ENCODE results near the gene CCNY.

Gene CCNY

DNA sequence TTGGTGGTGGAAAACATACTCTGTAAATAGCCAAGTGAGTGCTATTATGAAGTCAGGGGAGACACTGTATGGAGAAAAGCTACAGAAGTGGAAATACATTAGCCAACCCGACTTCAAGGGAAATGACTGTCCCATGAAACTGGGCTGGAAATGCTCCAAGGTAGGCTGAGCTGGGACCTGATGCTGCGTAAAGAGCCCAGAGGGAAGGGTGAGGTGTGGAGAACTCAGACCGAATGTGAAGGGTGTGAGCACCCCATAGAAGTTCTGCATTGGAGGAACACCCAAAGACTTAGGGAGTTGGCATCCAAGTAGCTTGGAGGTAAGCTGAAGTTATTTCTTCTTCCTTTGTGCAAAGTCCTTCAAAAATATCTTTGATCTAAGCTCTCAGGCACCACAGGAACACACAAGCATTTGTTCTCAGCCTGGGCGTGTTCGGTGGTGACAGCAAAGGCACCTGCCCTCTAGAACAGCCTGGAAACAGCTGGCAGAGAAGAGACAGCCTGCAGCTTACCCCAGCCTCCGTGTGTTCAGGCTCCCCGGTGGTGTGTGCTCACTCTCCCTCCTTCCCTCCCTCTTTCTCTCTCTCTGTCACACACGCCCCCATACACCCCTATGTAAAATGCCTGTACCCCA, 249.7 kb downstream of the CCNY start:
- no peak for DNase-seq (ENCODE audit: low spot score)

DNA sequence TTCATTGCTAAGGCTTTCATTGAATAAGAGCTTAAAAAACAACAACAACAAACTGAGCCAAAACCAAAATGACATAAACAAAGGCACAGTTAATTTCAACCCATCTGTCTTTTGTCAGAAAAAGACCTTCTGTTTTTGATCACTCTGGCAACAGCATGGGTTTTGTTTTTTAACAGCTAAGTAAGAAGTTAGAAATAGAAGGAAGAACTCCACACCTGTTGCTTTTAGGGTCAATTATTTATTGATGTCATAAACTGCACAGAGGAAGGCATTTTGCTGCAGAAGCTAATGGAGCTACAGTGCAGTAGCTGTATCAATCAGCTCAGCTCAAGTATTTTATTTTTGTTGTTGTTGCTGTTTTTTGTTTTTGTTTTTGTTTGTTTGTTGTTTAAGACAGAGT, 252.5 kb downstream of the CCNY start:
- no peak for DNase-seq (ENCODE audit: low spot score)

DNA sequence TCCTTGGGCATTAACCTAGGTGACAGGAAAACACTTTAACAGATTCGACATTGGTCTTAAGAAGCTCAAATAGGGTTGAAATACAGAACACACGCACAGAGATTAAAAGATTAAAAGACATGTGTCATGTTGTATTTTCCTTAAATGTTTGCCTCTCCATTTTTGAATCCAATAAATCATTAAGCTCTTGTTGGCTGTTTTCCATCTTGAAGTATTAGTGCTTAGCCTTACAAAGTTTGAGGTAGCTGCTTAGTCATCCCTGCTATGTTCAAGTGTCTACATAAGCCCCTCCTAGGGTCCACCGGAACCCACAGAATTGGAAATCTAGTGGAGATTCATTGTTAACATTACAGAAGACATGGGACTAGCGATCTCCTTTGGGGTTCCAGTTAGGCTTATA, 256.1 kb downstream of the CCNY start:
- no peak for DNase-seq (ENCODE audit: low spot score)

DNA sequence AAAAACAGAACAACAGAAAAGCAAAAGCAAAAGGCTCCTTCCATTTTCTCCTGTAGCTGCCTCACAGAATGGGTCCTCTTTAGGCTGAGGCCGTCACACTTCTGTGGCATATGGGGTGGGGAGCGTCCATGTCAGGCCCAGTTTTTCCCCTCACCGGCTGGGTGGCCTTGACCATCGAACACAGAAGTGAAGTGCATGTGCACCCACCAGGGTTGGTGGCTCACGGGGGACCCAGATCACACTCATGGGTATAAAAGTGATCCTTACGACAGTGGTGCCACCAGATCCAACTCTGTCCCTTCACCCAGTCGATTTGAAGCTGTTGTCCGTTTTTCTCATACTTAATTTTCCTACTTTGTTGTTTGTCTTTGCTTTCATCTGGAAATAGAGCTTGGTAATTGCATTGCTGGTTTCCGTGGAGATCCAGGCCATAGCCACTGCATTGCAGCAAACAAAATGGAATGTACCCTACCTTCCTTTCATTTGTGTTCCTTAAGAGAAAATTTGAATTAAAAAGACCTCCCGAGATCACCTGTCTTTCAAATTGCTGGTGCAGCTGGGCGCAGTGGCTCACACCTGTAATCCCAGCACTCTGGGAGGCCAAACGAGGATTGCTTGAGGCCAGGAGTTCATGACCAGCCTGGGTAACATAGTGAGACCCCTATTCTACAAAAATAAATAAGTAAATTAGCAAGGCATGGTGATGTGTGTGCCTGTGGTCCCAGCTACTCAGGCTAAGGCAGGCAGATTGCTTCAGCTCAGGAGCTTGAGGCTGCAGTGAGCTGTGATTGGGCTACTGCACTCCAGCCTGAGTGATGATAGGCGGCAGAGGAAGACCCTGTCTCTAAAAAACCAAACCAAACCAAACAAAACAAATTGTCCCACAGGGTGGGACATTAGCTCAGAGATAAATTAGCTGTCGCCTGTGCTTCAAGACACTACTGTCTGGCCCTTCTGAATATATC, 258.1 kb downstream of the CCNY start:
- DNase-seq (ENCODE audit: low spot score) = no peak

DNA sequence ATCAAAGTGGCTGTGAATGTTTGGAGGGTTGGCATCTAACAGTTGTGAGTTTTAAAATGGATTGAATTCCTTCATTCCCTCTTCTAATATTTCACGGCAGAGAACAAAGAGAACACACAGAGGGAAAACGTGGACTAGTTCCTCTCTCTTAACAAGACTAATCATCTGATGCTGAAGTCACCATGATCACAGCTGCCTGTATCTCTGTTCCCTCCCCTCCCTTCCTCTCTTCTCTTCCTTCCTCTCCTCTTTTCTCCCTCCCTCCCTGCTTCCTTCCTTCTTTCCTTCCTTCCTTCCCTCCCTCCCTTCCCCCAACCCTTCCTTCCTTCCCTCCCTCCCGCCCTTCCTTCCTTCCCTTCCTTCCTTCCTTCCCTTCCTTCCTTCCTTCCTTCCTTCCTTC, 258.8 kb downstream of the CCNY start:
- no peak for DNase-seq (ENCODE audit: low spot score)

DNA sequence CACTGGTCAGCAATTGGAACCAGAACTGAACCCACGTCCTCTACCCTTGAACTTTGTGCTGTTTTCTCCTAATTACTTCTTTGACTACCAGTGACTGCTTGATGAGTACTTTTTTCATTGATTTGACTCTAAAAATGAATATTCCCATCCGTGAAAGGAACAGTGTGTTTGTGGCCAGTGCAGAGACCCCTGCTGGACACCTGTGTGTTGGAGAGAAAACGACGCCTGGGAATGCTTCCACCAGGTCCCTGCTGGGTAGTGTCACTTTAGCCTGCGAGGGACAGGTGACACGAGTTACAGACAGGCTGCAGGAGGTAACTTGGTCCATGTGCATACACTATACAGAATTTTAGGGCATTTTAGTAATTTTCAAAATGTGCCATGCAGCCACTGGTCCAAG, 262.1 kb downstream of the CCNY start:
- DNase-seq (ENCODE audit: low spot score) = no peak

DNA sequence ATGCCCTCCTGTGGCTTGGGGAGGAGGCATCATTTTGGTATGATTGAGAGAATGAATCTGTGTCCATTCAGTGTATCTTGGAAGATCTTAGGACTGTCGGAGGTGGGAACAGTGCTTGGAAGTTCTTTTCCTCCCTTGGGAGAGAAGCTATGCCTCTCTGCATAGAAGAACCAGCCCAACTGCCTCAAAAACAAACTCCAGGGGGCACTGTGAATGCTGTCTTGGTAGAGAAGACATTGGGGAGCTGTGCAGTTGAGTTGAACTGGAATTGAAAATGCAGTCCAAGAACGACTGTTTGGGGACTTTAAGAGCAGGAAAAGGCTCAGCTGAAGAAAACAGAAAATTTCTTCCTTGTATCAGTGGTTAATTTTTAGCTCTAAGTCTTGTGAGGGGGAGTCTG, 263.9 kb downstream of the CCNY start:
- DNase-seq (ENCODE audit: low spot score) = no peak

DNA sequence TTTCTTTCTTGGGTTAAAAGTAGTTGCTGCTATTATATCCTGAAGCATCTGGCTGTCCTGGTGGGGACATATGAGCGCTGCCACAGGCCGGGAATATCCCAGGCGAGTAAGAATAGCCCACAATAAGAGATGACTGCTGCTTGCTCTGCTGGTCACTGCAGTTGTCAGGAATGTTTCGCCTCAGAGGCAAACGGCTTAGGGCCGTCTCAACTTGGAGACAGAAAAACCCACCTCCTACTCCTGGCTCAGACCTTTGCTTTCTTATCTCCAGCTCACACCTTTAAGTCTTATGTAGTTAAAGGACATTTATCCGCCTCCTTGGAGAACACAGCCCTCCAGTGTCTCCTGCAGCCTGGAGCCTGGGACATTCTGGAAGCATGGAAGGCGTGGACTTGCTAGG, 268.9 kb downstream of the CCNY start, which contains the start of gene GJD4:
Gene GJD4, plus strand, starts transcription at position 151 of the 400 bp plus-strand sequence. Its CDS starts 227 bp downstream, at position 378.
- DNase-seq (ENCODE audit: low spot score) = no peak

DNA sequence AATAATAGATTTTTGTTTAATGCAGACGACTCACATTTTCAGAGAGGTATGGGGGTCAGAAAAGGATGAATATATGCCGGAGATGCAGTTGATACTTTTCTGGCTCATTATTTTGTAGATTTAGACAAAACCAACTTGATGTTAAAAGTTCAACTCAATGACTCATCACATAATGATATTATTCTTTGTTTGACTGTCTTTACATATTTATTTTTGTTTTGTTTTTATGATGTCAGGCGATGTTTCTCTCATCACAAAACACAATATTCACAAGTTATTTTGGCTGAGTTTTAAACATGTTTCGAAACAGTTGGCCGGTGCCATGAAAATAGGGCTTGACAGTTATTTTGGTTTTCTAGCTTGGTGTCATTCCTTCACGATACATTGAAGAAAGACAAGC, 270.1 kb downstream of the CCNY start:
- no peak for DNase-seq (ENCODE audit: low spot score)

DNA sequence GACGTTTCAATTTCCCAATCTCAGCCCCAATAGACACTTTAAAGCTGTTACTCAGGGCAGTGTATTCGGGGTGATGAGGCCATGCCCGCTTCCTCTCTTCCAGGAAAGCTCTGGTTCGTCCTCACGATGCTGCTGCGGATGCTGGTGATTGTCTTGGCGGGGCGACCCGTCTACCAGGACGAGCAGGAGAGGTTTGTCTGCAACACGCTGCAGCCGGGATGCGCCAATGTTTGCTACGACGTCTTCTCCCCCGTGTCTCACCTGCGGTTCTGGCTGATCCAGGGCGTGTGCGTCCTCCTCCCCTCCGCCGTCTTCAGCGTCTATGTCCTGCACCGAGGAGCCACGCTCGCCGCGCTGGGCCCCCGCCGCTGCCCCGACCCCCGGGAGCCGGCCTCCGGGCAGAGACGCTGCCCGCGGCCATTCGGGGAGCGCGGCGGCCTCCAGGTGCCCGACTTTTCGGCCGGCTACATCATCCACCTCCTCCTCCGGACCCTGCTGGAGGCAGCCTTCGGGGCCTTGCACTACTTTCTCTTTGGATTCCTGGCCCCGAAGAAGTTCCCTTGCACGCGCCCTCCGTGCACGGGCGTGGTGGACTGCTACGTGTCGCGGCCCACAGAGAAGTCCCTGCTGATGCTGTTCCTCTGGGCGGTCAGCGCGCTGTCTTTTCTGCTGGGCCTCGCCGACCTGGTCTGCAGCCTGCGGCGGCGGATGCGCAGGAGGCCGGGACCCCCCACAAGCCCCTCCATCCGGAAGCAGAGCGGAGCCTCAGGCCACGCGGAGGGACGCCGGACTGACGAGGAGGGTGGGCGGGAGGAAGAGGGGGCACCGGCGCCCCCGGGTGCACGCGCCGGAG, 271.4 kb downstream of the CCNY start:
- no peak for DNase-seq (ENCODE audit: low spot score)

DNA sequence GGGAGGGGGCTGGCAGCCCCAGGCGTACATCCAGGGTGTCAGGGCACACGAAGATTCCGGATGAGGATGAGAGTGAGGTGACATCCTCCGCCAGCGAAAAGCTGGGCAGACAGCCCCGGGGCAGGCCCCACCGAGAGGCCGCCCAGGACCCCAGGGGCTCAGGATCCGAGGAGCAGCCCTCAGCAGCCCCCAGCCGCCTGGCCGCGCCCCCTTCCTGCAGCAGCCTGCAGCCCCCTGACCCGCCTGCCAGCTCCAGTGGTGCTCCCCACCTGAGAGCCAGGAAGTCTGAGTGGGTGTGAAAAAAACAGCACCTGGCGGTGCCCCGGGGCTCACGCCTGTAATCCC, 272.0 kb downstream of the CCNY start:
- DNase-seq (ENCODE audit: low spot score) = no peak

DNA sequence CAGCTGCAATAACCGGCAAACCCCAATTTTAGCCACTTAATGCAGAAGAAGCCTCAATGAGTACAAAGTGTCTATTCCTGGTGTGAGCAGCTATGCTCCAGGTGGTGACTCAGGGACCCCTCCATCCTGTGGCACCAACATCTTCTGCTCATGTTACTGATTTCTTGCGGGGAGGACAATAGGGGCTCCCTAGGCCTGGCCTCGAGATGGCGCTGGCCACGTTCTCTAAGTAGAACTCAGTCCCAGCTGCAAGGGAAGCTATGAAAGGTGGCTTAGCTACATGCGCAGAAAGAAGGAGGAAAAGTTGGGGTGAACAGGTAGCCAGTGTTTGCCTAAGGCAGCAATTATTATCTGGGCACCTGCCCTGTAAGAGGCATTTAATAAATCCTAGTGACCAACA, 275.4 kb downstream of the CCNY start:
- no peak for DNase-seq (ENCODE audit: low spot score)

DNA sequence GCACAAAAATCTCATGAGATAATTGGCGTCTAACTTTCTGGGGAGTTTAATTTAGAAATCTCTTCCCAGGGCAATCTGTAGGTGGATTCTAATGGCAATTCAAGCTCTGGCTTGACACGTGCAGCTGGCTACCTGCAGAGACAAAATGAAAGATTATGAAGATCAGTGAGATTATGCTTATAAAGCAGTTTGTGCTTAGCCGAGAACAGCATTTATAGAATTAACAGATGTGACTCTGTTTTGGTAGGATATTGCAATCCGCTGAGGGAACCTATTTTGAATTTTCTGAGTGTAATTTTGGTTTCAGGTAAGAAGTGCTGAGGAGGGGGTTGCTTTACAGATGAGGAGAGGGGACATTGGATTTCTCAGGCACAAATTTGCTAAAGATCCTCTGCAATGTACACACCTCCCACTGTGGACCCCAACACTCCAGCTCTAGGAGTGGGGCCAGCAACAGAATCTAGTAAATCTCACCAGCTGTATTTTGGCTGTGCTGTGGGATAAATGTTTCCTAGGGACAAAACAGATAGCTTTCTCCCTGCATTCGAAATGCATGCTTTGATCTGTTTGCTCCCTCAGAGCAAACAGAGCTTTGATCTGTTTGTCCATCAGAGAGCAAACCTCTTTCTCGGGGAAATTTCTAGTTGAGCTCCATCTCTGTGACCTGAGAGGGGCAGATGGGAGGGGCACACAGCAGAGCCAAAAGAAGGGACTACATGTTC, 276.2 kb downstream of the CCNY start:
- no peak for DNase-seq (ENCODE audit: low spot score)

DNA sequence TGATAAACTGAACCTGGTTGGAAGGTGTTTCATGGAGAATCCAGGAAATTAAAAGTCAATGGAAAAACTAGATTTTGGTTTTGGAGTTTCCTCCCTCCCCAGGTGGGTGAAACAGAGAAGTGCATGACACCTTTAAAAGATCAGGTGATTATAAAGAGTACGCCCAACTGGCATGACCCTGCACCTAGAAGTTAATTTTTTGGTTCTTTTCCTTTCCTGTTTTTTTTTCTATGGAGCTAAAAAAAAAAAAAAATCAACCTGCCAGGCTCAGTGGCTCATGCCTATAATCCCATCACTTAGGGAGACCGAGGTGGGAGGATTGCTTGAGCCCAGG, 276.8 kb downstream of the CCNY start:
- no peak for DNase-seq (ENCODE audit: low spot score)

DNA sequence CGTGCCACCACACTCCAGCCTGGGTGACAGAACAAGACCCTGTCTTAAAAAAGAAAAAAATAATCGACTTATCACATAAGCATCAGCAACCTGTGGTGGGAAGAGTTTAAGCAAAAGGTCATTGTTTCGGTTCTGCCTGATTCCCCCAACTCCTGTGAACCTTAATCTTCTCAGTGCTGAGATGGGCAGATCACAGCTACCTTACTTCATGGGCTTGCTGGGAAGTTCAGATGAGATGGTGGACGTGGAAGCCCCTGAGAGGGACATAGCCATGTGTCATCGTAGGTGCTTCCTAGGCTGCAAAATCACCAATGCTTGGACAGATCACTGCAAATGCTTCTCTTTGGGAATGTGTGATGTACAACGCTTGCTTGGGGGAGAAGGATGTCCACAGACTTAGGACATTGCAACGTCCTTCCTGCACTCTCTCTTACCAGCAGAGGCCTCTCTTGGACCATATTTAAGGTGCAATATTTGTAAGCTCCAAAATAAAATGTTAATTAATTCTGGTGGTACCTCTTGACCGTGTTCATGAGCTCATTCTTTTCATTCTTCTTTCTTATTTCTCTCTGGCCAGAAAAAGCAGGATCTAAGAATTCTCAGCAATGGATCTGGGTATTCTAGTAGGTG, 277.4 kb downstream of the CCNY start:
- no peak for DNase-seq (ENCODE audit: low spot score)

DNA sequence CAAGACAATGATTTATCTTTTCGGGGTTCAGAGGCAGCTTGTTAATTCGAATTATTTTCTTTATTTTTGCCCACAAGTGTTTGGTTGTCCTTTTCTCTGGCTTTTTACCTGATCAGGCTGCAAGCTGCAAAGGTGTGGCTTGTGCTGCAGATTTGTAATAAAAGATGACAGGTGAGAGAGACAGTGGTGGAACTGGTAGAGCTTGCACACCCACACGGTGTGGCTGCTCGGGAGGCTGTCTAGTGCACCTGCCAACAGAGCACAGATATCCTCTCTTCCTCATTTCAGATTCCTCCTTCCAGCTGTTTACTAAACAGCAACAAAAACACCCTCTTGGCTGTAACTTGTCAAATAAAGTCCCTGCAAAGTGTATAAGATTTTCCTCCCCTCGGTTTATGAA, 278.0 kb downstream of the CCNY start:
- DNase-seq (ENCODE audit: low spot score) = no peak

Measured in D341Med (cell line).